ENCODE measurements around the gene MTREX.

MTREX gene

GRCh38 chr5:55440188-55440646 is 132.4 kb downstream of the MTREX start:
- Histone ChIP-seq H3K36me3 (ENCODE audit: control insufficient read depth, insufficient read depth, low read length) (peaks cover 5% of the 10 kb centered on the region; the same call in 1 of the 2 replicates), H3K4me3 (ENCODE audit: low read length) (no peak overlapping the region), H3K27ac (ENCODE audit: low read length) (no peak overlapping the region), H3K27me3 (ENCODE audit: control insufficient read depth, insufficient read depth, low read length) (no peaks in the 10 kb centered on the region), H3K4me1 (ENCODE audit: control insufficient read depth, insufficient read depth, low read length) (peaks cover 3% of the 10 kb centered on the region), H3K9me3 (ENCODE audit: control insufficient read depth, insufficient read depth, low read length) (no peaks in the 10 kb centered on the region)
- no peak for DNase-seq (ENCODE audit: low read depth, low spot score)
- WGBS (ENCODE audit: insufficient coverage, insufficient read length) = no CpG with 5 or more reads among the region's 6 CpGs

- DNase-seq (ENCODE audit: low read depth, low spot score) = no peak
- no CpG with 5 or more reads among the region's 3 CpGs for WGBS (ENCODE audit: insufficient coverage, insufficient read length)
- no peak overlapping the region for H3K27ac ChIP-seq (ENCODE audit: low read length)
- H3K36me3 ChIP-seq (ENCODE audit: control insufficient read depth, insufficient read depth, low read length) = peaks cover 4% of the 10 kb centered on the region; the same call in 1 of the 2 replicates
- no peaks in the 10 kb centered on the region for H3K9me3 ChIP-seq (ENCODE audit: control insufficient read depth, insufficient read depth, low read length)
- H3K4me3 ChIP-seq (ENCODE audit: low read length) = no peak overlapping the region
- H3K27me3 ChIP-seq (ENCODE audit: control insufficient read depth, insufficient read depth, low read length) = no peaks in the 10 kb centered on the region
- H3K4me1 ChIP-seq (ENCODE audit: control insufficient read depth, insufficient read depth, low read length) = peaks cover 3% of the 10 kb centered on the region
Observed at GRCh38 chr5:55441107-55441771, 133.4 kb downstream of the MTREX start.

- WGBS (ENCODE audit: insufficient coverage, insufficient read length) = no CpG with 5 or more reads among the region's 1 CpG
- Histone ChIP-seq H3K27ac (ENCODE audit: low read length) (no peak overlapping the region), H3K4me3 (ENCODE audit: low read length) (no peak overlapping the region)
Observed at GRCh38 chr5:55441954-55442353, 134.2 kb downstream of the MTREX start.

GRCh38 chr5:55445791-55446190 is 138.0 kb downstream of the MTREX start:
- Histone ChIP-seq H3K27me3 (ENCODE audit: control insufficient read depth, insufficient read depth, low read length) (no peaks in the 10 kb centered on the region), H3K4me3 (ENCODE audit: low read length) (no peak overlapping the region), H3K27ac (ENCODE audit: low read length) (no peak overlapping the region), H3K36me3 (ENCODE audit: control insufficient read depth, insufficient read depth, low read length) (peaks cover 2% of the 10 kb centered on the region; the same call in 1 of the 2 replicates), H3K9me3 (ENCODE audit: control insufficient read depth, insufficient read depth, low read length) (no peaks in the 10 kb centered on the region), H3K4me1 (ENCODE audit: control insufficient read depth, insufficient read depth, low read length) (peaks cover 2% of the 10 kb centered on the region)
- no peak for DNase-seq (ENCODE audit: low read depth, low spot score)
- WGBS (ENCODE audit: insufficient coverage, insufficient read length) = no CpG with 5 or more reads among the region's 3 CpGs

More at GRCh38 chr5:55441954-55442353, 134.2 kb downstream of the MTREX start:
- peaks cover 3% of the 10 kb centered on the region for H3K4me1 ChIP-seq (ENCODE audit: control insufficient read depth, insufficient read depth, low read length)
- H3K27me3 ChIP-seq (ENCODE audit: control insufficient read depth, insufficient read depth, low read length) = no peaks in the 10 kb centered on the region
- H3K9me3 ChIP-seq (ENCODE audit: control insufficient read depth, insufficient read depth, low read length) = no peaks in the 10 kb centered on the region
- DNase-seq (ENCODE audit: low read depth, low spot score) = no peak
- peaks cover 2% of the 10 kb centered on the region; the same call in 1 of the 2 replicates for H3K36me3 ChIP-seq (ENCODE audit: control insufficient read depth, insufficient read depth, low read length)

- no CpG with 5 or more reads among the region's 8 CpGs for WGBS (ENCODE audit: insufficient coverage, insufficient read length)
- DNase-seq (ENCODE audit: low read depth, low spot score) = no peak
- Histone ChIP-seq H3K9me3 (ENCODE audit: control insufficient read depth, insufficient read depth, low read length) (no peaks in the 10 kb centered on the region), H3K36me3 (ENCODE audit: control insufficient read depth, insufficient read depth, low read length) (no peaks in the 10 kb centered on the region), H3K4me1 (ENCODE audit: control insufficient read depth, insufficient read depth, low read length) (peaks cover 1% of the 10 kb centered on the region; the same call in 1 of the 2 replicates), H3K27ac (ENCODE audit: low read length) (no peak overlapping the region), H3K4me3 (ENCODE audit: low read length) (no peak overlapping the region), H3K27me3 (ENCODE audit: control insufficient read depth, insufficient read depth, low read length) (no peaks in the 10 kb centered on the region)
Observed at GRCh38 chr5:55446640-55447351, 139.0 kb downstream of the MTREX start.

- no peaks in the 10 kb centered on the region for H3K27me3 ChIP-seq (ENCODE audit: control insufficient read depth, insufficient read depth, low read length)
- DNase-seq (ENCODE audit: low read depth, low spot score) = no peak
- peaks cover 1% of the 10 kb centered on the region; the same call in 1 of the 2 replicates for H3K4me1 ChIP-seq (ENCODE audit: control insufficient read depth, insufficient read depth, low read length)
- H3K27ac ChIP-seq (ENCODE audit: low read length) = no peak overlapping the region
- H3K4me3 ChIP-seq (ENCODE audit: low read length) = no peak overlapping the region
- H3K9me3 ChIP-seq (ENCODE audit: control insufficient read depth, insufficient read depth, low read length) = no peaks in the 10 kb centered on the region
- H3K36me3 ChIP-seq (ENCODE audit: control insufficient read depth, insufficient read depth, low read length) = no peaks in the 10 kb centered on the region
- no CpG with 5 or more reads among the region's 4 CpGs for WGBS (ENCODE audit: insufficient coverage, insufficient read length)
Observed at GRCh38 chr5:55450050-55450765, 142.4 kb downstream of the MTREX start.

GRCh38 chr5:55451976-55452375 is 144.2 kb downstream of the MTREX start:
- no peak overlapping the region for H3K4me3 ChIP-seq (ENCODE audit: low read length)
- H3K36me3 ChIP-seq (ENCODE audit: control insufficient read depth, insufficient read depth, low read length) = no peaks in the 10 kb centered on the region
- WGBS (ENCODE audit: insufficient coverage, insufficient read length) = no CpG with 5 or more reads among the region's 2 CpGs
- no peaks in the 10 kb centered on the region for H3K9me3 ChIP-seq (ENCODE audit: control insufficient read depth, insufficient read depth, low read length)
- H3K27ac ChIP-seq (ENCODE audit: low read length) = no peak overlapping the region
- H3K4me1 ChIP-seq (ENCODE audit: control insufficient read depth, insufficient read depth, low read length) = peaks cover 1% of the 10 kb centered on the region; the same call in 1 of the 2 replicates
- H3K27me3 ChIP-seq (ENCODE audit: control insufficient read depth, insufficient read depth, low read length) = no peaks in the 10 kb centered on the region
- DNase-seq (ENCODE audit: low read depth, low spot score) = no peak

- Histone ChIP-seq H3K4me3 (ENCODE audit: low read length) (no peak overlapping the region), H3K27me3 (ENCODE audit: control insufficient read depth, insufficient read depth, low read length) (no peaks in the 10 kb centered on the region), H3K36me3 (ENCODE audit: control insufficient read depth, insufficient read depth, low read length) (no peaks in the 10 kb centered on the region), H3K9me3 (ENCODE audit: control insufficient read depth, insufficient read depth, low read length) (no peaks in the 10 kb centered on the region), H3K4me1 (ENCODE audit: control insufficient read depth, insufficient read depth, low read length) (peaks cover 1% of the 10 kb centered on the region; the same call in 1 of the 2 replicates), H3K27ac (ENCODE audit: low read length) (no peak overlapping the region)
- no peak for DNase-seq (ENCODE audit: low read depth, low spot score)
- no CpG with 5 or more reads among the region's 1 CpG for WGBS (ENCODE audit: insufficient coverage, insufficient read length)
Observed at GRCh38 chr5:55453211-55453610, 145.4 kb downstream of the MTREX start.

- Histone ChIP-seq H3K4me3 (ENCODE audit: low read length) (no peak overlapping the region), H3K36me3 (ENCODE audit: control insufficient read depth, insufficient read depth, low read length) (no peaks in the 10 kb centered on the region), H3K27ac (ENCODE audit: low read length) (no peak overlapping the region), H3K9me3 (ENCODE audit: control insufficient read depth, insufficient read depth, low read length) (no peaks in the 10 kb centered on the region), H3K27me3 (ENCODE audit: control insufficient read depth, insufficient read depth, low read length) (no peaks in the 10 kb centered on the region), H3K4me1 (ENCODE audit: control insufficient read depth, insufficient read depth, low read length) (peaks cover 1% of the 10 kb centered on the region; the same call in 1 of the 2 replicates)
- WGBS (ENCODE audit: insufficient coverage, insufficient read length) = no CpG with 5 or more reads among the region's 2 CpGs
- DNase-seq (ENCODE audit: low read depth, low spot score) = no peak
Observed at GRCh38 chr5:55454282-55454681, 146.5 kb downstream of the MTREX start.

- Histone ChIP-seq H3K27me3 (ENCODE audit: control insufficient read depth, insufficient read depth, low read length) (no peaks in the 10 kb centered on the region), H3K36me3 (ENCODE audit: control insufficient read depth, insufficient read depth, low read length) (no peaks in the 10 kb centered on the region), H3K4me1 (ENCODE audit: control insufficient read depth, insufficient read depth, low read length) (no peaks in the 10 kb centered on the region), H3K4me3 (ENCODE audit: low read length) (no peak overlapping the region), H3K9me3 (ENCODE audit: control insufficient read depth, insufficient read depth, low read length) (no peaks in the 10 kb centered on the region), H3K27ac (ENCODE audit: low read length) (no peak overlapping the region)
- whole genome bisulfite sequencing (ENCODE audit: insufficient coverage, insufficient read length) = no CpG with 5 or more reads among the region's 3 CpGs
- DNase-seq (ENCODE audit: low read depth, low spot score) = no peak
Observed at GRCh38 chr5:55456216-55456895, 148.6 kb downstream of the MTREX start.

Measured in iPS DF 6.9 (cell line).